Activated T-helper 2 cell treated with anti-CD3 and anti-CD28 coated beads, Interferon-gamma antibody, Interleukin-2, Interleukin-4, amounts not matched to agents 10 μg/mL and 5 μg/mL and 100 μg/mL, durations not matched to agents 14 hours and 24 hours and 36 hours (primary cell): Measurements from ENCODE around the gene CMAS. TPM values are rescaled to one million over a fixed set of nuclear protein-coding genes. Genes with fewer than 3 reads are reported as not detected.
"Not testable (repeated sequence)": the region's sequence is repeated elsewhere in the genome, so short reads cannot be mapped to it uniquely, and the experiment has no call there.

Experiments used
- DNase-seq: peaks from one replicate; pipeline ENCODE4 v3.0.0; 2021; ENCODE audit warnings: low spot score
- H3K27ac Mint-ChIP-seq: one replicate; pipeline ENCODE4 v1.8.0; 2021; ENCODE audit warnings: mixed read lengths
- H3K27me3 Mint-ChIP-seq: one replicate; pipeline ENCODE4 v1.8.0; 2021; ENCODE audit warnings: low read depth, mixed read lengths
- H3K36me3 Mint-ChIP-seq: one replicate; pipeline ENCODE4 v1.8.0; 2021; ENCODE audit warnings: low read depth, mixed read lengths
- H3K4me1 Mint-ChIP-seq: one replicate; pipeline ENCODE4 v1.8.0; 2021; ENCODE audit warnings: low read depth, mixed read lengths
- H3K4me3 Mint-ChIP-seq: one replicate; pipeline ENCODE4 v1.8.0; 2021; ENCODE audit warnings: low read depth, mild to moderate bottlenecking, moderate library complexity, mixed read lengths
- H3K9me3 Mint-ChIP-seq: one replicate; pipeline ENCODE4 v1.8.0; 2021; ENCODE audit warnings: mixed read lengths
- intact Hi-C: fragments of 100-400 bp; cut with micrococcal nuclease; formaldehyde crosslinking; loops from one replicate; pipeline ENCODE4 v1.15.1; 2023
- total RNA-seq: library from RNA; stranded (reverse); gene quantifications from 2 replicates; pipeline ENCODE4 v1.2.3, GENCODE V29; 2022

The CMAS gene
- total RNA-seq, 1 donor from 2014 or later = 36.2 TPM

- Mint-ChIP-seq H3K9me3 (no peaks in the 10 kb centered on the region), H3K4me1 (peaks cover 27% of the 10 kb centered on the region), H3K27ac (no peak overlapping the region)
Measured at GRCh38 chr12:22051114-22051698, 5.2 kb downstream of the CMAS start.

GRCh38 chr12:22052994-22053393 is 7.0 kb downstream of the CMAS start:
- Mint-ChIP-seq H3K4me1 (peaks cover 16% of the 10 kb centered on the region), H3K36me3 (peaks cover 46% of the 10 kb centered on the region)
- H3K27me3 Mint-ChIP-seq, DNase-seq, H3K4me3 Mint-ChIP-seq, H3K9me3 Mint-ChIP-seq, H3K27ac Mint-ChIP-seq, intact Hi-C loops: not testable (repeated sequence)

More at GRCh38 chr12:22051114-22051698, 5.2 kb downstream of the CMAS start:
- intact Hi-C loops = no loop called here
- Mint-ChIP-seq H3K4me3 (no peak overlapping the region), H3K36me3 (peaks cover 37% of the 10 kb centered on the region), H3K27me3 (no peaks in the 10 kb centered on the region)
- no peak for DNase-seq

GRCh38 chr12:22054155-22054554 is 8.1 kb downstream of the CMAS start:
- H3K4me3 Mint-ChIP-seq = no peak overlapping the region
- H3K27ac Mint-ChIP-seq = no peak overlapping the region
- peaks cover 39% of the 10 kb centered on the region for H3K36me3 Mint-ChIP-seq
- no peaks in the 10 kb centered on the region for H3K27me3 Mint-ChIP-seq
- no peaks in the 10 kb centered on the region for H3K9me3 Mint-ChIP-seq
- peaks cover 10% of the 10 kb centered on the region for H3K4me1 Mint-ChIP-seq
- intact Hi-C loops = no loop called here
- no peak for DNase-seq

- Mint-ChIP-seq H3K4me3 (no peak overlapping the region), H3K27ac (no peak overlapping the region), H3K4me1 (peaks cover 2% of the 10 kb centered on the region), H3K27me3 (no peaks in the 10 kb centered on the region), H3K36me3 (peaks cover 37% of the 10 kb centered on the region), H3K9me3 (no peaks in the 10 kb centered on the region)
- DNase-seq = no peak
- intact Hi-C loops = no loop called here
Measured at GRCh38 chr12:22056607-22057006, 10.6 kb downstream of the CMAS start.

- Mint-ChIP-seq H3K4me1 (peaks cover 2% of the 10 kb centered on the region), H3K27me3 (no peaks in the 10 kb centered on the region), H3K9me3 (no peaks in the 10 kb centered on the region), H3K36me3 (peaks cover 48% of the 10 kb centered on the region), H3K27ac (no peak overlapping the region), H3K4me3 (no peak overlapping the region)
- intact Hi-C loops = no loop called here
- DNase-seq = no peak
Measured at GRCh38 chr12:22059976-22060647, 14.1 kb downstream of the CMAS start.

- H3K9me3 Mint-ChIP-seq = no peaks in the 10 kb centered on the region
- no peak overlapping the region for H3K4me3 Mint-ChIP-seq
- H3K4me1 Mint-ChIP-seq = peaks cover 2% of the 10 kb centered on the region
- DNase-seq = no peak
- no peak overlapping the region for H3K27ac Mint-ChIP-seq
- peaks cover 40% of the 10 kb centered on the region for H3K36me3 Mint-ChIP-seq
- no peaks in the 10 kb centered on the region for H3K27me3 Mint-ChIP-seq
- intact Hi-C loops = no loop called here
Measured at GRCh38 chr12:22064968-22065367, 18.9 kb downstream of the CMAS start.

GRCh38 chr12:22066310-22066709 is 20.3 kb downstream of the CMAS start:
- Mint-ChIP-seq H3K9me3 (no peaks in the 10 kb centered on the region), H3K27me3 (no peaks in the 10 kb centered on the region), H3K36me3 (peaks cover 36% of the 10 kb centered on the region), H3K4me3 (no peak overlapping the region), H3K27ac (no peak overlapping the region), H3K4me1 (peaks cover 2% of the 10 kb centered on the region)
- no peak for DNase-seq
- intact Hi-C loops = no loop called here

GRCh38 chr12:22069851-22070250 is 23.8 kb downstream of the CMAS start:
- peaks cover 2% of the 10 kb centered on the region for H3K4me1 Mint-ChIP-seq
- DNase-seq = no peak
- no peak overlapping the region for H3K27ac Mint-ChIP-seq
- H3K9me3 Mint-ChIP-seq = no peaks in the 10 kb centered on the region
- no peaks in the 10 kb centered on the region for H3K27me3 Mint-ChIP-seq
- H3K4me3 Mint-ChIP-seq = no peak overlapping the region
- peaks cover 24% of the 10 kb centered on the region for H3K36me3 Mint-ChIP-seq
- intact Hi-C loops = no loop called here

- no peak overlapping the region for H3K4me3 Mint-ChIP-seq
- H3K9me3 Mint-ChIP-seq = no peaks in the 10 kb centered on the region
- no peaks in the 10 kb centered on the region for H3K36me3 Mint-ChIP-seq
- DNase-seq = no peak
- no peak overlapping the region for H3K27ac Mint-ChIP-seq
- peaks cover 8% of the 10 kb centered on the region for H3K27me3 Mint-ChIP-seq
- intact Hi-C loops = no loop called here
- H3K4me1 Mint-ChIP-seq = no peaks in the 10 kb centered on the region
Measured at GRCh38 chr12:22082190-22082701, 36.2 kb downstream of the CMAS start.

GRCh38 chr12:22083167-22083566 is 37.1 kb downstream of the CMAS start:
- no peak for DNase-seq

GRCh38 chr12:22084852-22085251 is 38.8 kb downstream of the CMAS start:
- DNase-seq = no peak
- Mint-ChIP-seq H3K9me3 (no peaks in the 10 kb centered on the region), H3K27ac (no peak overlapping the region), H3K27me3 (peaks cover 9% of the 10 kb centered on the region), H3K4me1 (no peaks in the 10 kb centered on the region), H3K4me3 (no peak overlapping the region), H3K36me3 (no peaks in the 10 kb centered on the region)
- intact Hi-C loops = no loop called here

More at GRCh38 chr12:22083167-22083566, 37.1 kb downstream of the CMAS start:
- Mint-ChIP-seq H3K36me3 (no peaks in the 10 kb centered on the region), H3K27ac (no peak overlapping the region), H3K4me3 (no peak overlapping the region), H3K27me3 (peaks cover 8% of the 10 kb centered on the region), H3K9me3 (no peaks in the 10 kb centered on the region), H3K4me1 (no peaks in the 10 kb centered on the region)
- intact Hi-C loops = no loop called here

GRCh38 chr12:22088886-22089285 is 42.9 kb downstream of the CMAS start:
- Mint-ChIP-seq H3K9me3 (no peaks in the 10 kb centered on the region), H3K27me3 (peaks cover 3% of the 10 kb centered on the region), H3K27ac (no peak overlapping the region), H3K4me1 (no peaks in the 10 kb centered on the region), H3K36me3 (no peaks in the 10 kb centered on the region), H3K4me3 (no peak overlapping the region)
- intact Hi-C loops = no loop called here
- DNase-seq = no peak

GRCh38 chr12:22089486-22089885 is 43.5 kb downstream of the CMAS start:
- intact Hi-C loops = no loop called here
- no peak for DNase-seq
- no peaks in the 10 kb centered on the region for H3K36me3 Mint-ChIP-seq
- no peaks in the 10 kb centered on the region for H3K9me3 Mint-ChIP-seq
- H3K27me3 Mint-ChIP-seq = peaks cover 3% of the 10 kb centered on the region
- H3K4me1 Mint-ChIP-seq = no peaks in the 10 kb centered on the region
- H3K4me3 Mint-ChIP-seq = no peak overlapping the region
- no peak overlapping the region for H3K27ac Mint-ChIP-seq
